SKM-1 treated with dmso at 0.1 percent for 144 hours (cell line): ENCODE data around the gene DCLRE1B.
"Not testable (repeated sequence)": the region's sequence is repeated elsewhere in the genome, so short reads cannot be mapped to it uniquely, and the experiment has no call there.

Source experiments
- DNase-seq: peaks from one replicate; lab custom pipeline; 2025; ENCODE audit not compliant: unreplicated experiment; lab: John Stamatoyannopoulos, UW

DCLRE1B gene

GRCh38 chr1:113946678-113947387 lies 41.7 kb downstream of the DCLRE1B start:
- DNase-seq: no peak

GRCh38 chr1:113947388-113948107 lies 42.4 kb downstream of the DCLRE1B start:
- no peak for DNase-seq

GRCh38 chr1:113948151-113948550 lies 43.0 kb downstream of the DCLRE1B start:
- DNase-seq: not testable (repeated sequence)

- DNase-seq: no peak
Observed at GRCh38 chr1:113949007-113949406, 43.9 kb downstream of the DCLRE1B start.

- no peak for DNase-seq
Observed at GRCh38 chr1:113950908-113951307, 45.8 kb downstream of the DCLRE1B start.

GRCh38 chr1:113951719-113952118 lies 46.6 kb downstream of the DCLRE1B start:
- no peak for DNase-seq

- no peak for DNase-seq
Observed at GRCh38 chr1:113957984-113958383, 52.9 kb downstream of the DCLRE1B start.

- no peak for DNase-seq
Observed at GRCh38 chr1:113958691-113959090, 53.6 kb downstream of the DCLRE1B start.

- no peak for DNase-seq
Observed at GRCh38 chr1:113963281-113963906, 58.3 kb downstream of the DCLRE1B start.
